H1 (cell line): ENCODE measurements around the gene CNKSR2. TPM values are rescaled to one million over a fixed set of nuclear protein-coding genes. Genes with fewer than 3 reads are reported as not detected.

Source experiments
- ATF2 ChIP-seq: IDR thresholded peaks from 2 replicates; pipeline ENCODE4 v1.6.1; 2012; ENCODE audit warnings: low read length, inconsistent platforms
- BACH1 ChIP-seq: IDR thresholded peaks from 2 replicates; pipeline ENCODE4 v1.6.1; 2012; ENCODE audit warnings: low read length, improper control_type of control experiment
- CHD1 ChIP-seq: IDR thresholded peaks from 2 replicates; pipeline ENCODE4 v1.6.1; 2012; ENCODE audit warnings: low read depth, low read length, improper control_type of control experiment
- CREB1 ChIP-seq: IDR thresholded peaks from 2 replicates; pipeline ENCODE4 v1.6.1; 2012; ENCODE audit warnings: inconsistent platforms
- E2F6 ChIP-seq: IDR thresholded peaks from 2 replicates; pipeline ENCODE4 v1.6.1; 2012; ENCODE audit warnings: inconsistent platforms
- EGR1 ChIP-seq: IDR thresholded peaks from 2 replicates; pipeline ENCODE4 v1.6.1; 2011; ENCODE audit warnings: low read depth, low read length, borderline replicate concordance
- EP300 ChIP-seq, 2 experiments: IDR thresholded peaks; 1 replicate in 1 of 2; 2 replicates in 1 of 2; pipeline ENCODE4 v1.6.1; 2011 to 2012; ENCODE audit warnings: low read depth in 2 of 2, low read length in 2 of 2, mild to moderate bottlenecking in 2 of 2, borderline replicate concordance in 1 of 2, inconsistent platforms in 1 of 2, moderate library complexity in 1 of 2
- EZH2 ChIP-seq: fragments of 200-600 bp; sonication (generic); IDR thresholded peaks from 2 replicates; pipeline ENCODE4 v1.7.1; 2012; ENCODE audit warnings: low read depth, mild to moderate bottlenecking, moderate library complexity, low read length, inconsistent platforms; ENCODE audit not compliant: severe bottlenecking
- GABPA ChIP-seq: IDR thresholded peaks from 2 replicates; pipeline ENCODE4 v1.6.1; 2011; ENCODE audit warnings: mild to moderate bottlenecking, low read length, moderate library complexity, borderline replicate concordance; ENCODE audit not compliant: insufficient read depth
- GTF2F1 ChIP-seq: IDR thresholded peaks from 2 replicates; pipeline ENCODE4 v1.6.1; 2012; ENCODE audit warnings: low read depth, low read length, improper control_type of control experiment, borderline replicate concordance
- MAX ChIP-seq: IDR thresholded peaks from 2 replicates; pipeline ENCODE4 v1.6.1; 2012; ENCODE audit warnings: inconsistent platforms
- POLR2A ChIP-seq, 2 experiments: IDR thresholded peaks; 1 replicate in 1 of 2; 2 replicates in 1 of 2; pipeline ENCODE4 v1.6.1; 2011; ENCODE audit warnings: low read depth in 2 of 2, low read length in 2 of 2, mild to moderate bottlenecking in 2 of 2; ENCODE audit errors: control extremely low read depth in 1 of 2
- POLR2AphosphoS5 ChIP-seq: IDR thresholded peaks from 2 replicates; pipeline ENCODE4 v1.6.1; 2011; ENCODE audit warnings: low read depth, low read length
- SIX5 ChIP-seq: IDR thresholded peaks from 2 replicates; pipeline ENCODE4 v1.6.1; 2011; ENCODE audit warnings: mild to moderate bottlenecking, low read depth, low read length
- SUZ12 ChIP-seq: fragments of 200-600 bp; sonication (generic); IDR thresholded peaks from 2 replicates; pipeline ENCODE4 v1.6.1; 2012; ENCODE audit warnings: mild to moderate bottlenecking, inconsistent platforms, low read length, moderate library complexity, mixed read lengths
- TAF7 ChIP-seq: optimal IDR thresholded peaks from 2 replicates; pipeline ENCODE3; 2011; ENCODE audit warnings: low read depth, mild to moderate bottlenecking, inconsistent platforms, low read length, moderate library complexity, borderline replicate concordance
- ZNF274 ChIP-seq: IDR thresholded peaks from 2 replicates; pipeline ENCODE4 v1.7.0; 2012; ENCODE audit warnings: low read length, borderline replicate concordance; ENCODE audit errors: extremely low read depth
- polyA plus RNA-seq, 7 experiments: library from polyadenylated mRNA; depleted of rRNA in 3 of 7; stranded (reverse) in 5 of 7; unstranded in 2 of 7; fragments of >200 nt in 5 of 7; fragments of 200-250 nt in 2 of 7; gene quantifications; 1 replicate in 5 of 7; 2 replicates in 1 of 7; 4 replicates in 1 of 7; pipeline versions ENCODE4 v1.2.1 to v1.2.3, GENCODE V29; 2011 to 2013; ENCODE audit warnings: missing spikeins in 2 of 7, mixed read lengths in 2 of 7
- total RNA-seq: library from RNA; stranded (reverse); fragmentation: NEBNext Ultra II Directional; extraction: Animal tissue kit (Norgen Biotek cat#: 25700); gene quantifications from 2 replicates; pipeline ENCODE4 v1.2.1, GENCODE V29; 2021

Gene CNKSR2
- total and polyA plus RNA-seq, 2 of the 8 experiments (the other 6 are each of a cell fraction or from before 2014, with no cell fraction given), result 5.5 to 16.3 TPM

- TF ChIP-seq EZH2, result no peak
- TF ChIP-seq CREB1, result no peak
- no peak for TF ChIP-seq CHD1
- no peak for TF ChIP-seq MAX
- no peak for TF ChIP-seq GTF2F1
- no peak for TF ChIP-seq EGR1
- TF ChIP-seq POLR2AphosphoS5, result no peak
- TF ChIP-seq SIX5, result no peak
- no peak for TF ChIP-seq TAF7
- no peak for TF ChIP-seq EP300 (IDR thresholded peaks at IDR 0.05; ENCODE audit: borderline replicate concordance in 1 of 2, low read depth in 2 of 2, low read length in 2 of 2)
- TF ChIP-seq ATF2, result no peak
- no peak for TF ChIP-seq POLR2A (IDR thresholded peaks at IDR 0.05; ENCODE audit: control extremely low read depth in 1 of 2, low read depth in 2 of 2, low read length in 2 of 2)
- no peak for TF ChIP-seq E2F6
- no peak for TF ChIP-seq BACH1
- TF ChIP-seq ZNF274, result no peak
- no peak for TF ChIP-seq SUZ12
- TF ChIP-seq GABPA, result no peak
Measured at GRCh38 chrX:21457718-21458117, 83.5 kb downstream of the CNKSR2 start (continued).
